Spleen (tissue), 11 donors: ENCODE data around the gene RHBDL1. TPM values are rescaled to one million over a fixed set of nuclear protein-coding genes. Genes with fewer than 3 reads are reported as not detected.
A peak's percentile ranks its signal among the peaks of the same experiment; 100 is the strongest.

ENCODE experiments used
- DNase-seq: peaks from one replicate; pipeline ENCODE4 v3.0.0-alpha.2; 2020
- H3K27ac ChIP-seq, 8 donors: fragments of 200-600 bp; sonication (generic) in 7 of 8; 1 replicate in 4 of 8; 2 replicates in 4 of 8; pipeline versions ENCODE4 v1.5.0 to v1.8.0; 2016 to 2021; ENCODE audit warnings: inconsistent platforms in 4 of 8, mild to moderate bottlenecking in 4 of 8, moderate library complexity in 1 of 8
- H3K27me3 ChIP-seq, 7 donors: fragments of 200-600 bp; sonication (generic) in 6 of 7; replicated peaks in 1 of 7; 1 replicate in 4 of 7; 2 replicates in 3 of 7; pipeline versions ENCODE4 v1.5.0 to v1.8.0; 2016 to 2021; ENCODE audit warnings: inconsistent platforms in 3 of 7, mild to moderate bottlenecking in 1 of 7
- H3K36me3 ChIP-seq, 6 donors: fragments of 200-600 bp; sonication (generic) in 5 of 6; 1 replicate in 4 of 6; 2 replicates in 2 of 6; pipeline versions ENCODE4 v1.5.0 to v1.8.0; 2016 to 2021; ENCODE audit warnings: inconsistent platforms in 2 of 6
- H3K4me1 ChIP-seq, 6 donors: fragments of 200-600 bp; sonication (generic) in 5 of 6; 1 replicate in 3 of 6; 2 replicates in 3 of 6; pipeline versions ENCODE4 v1.5.0 to v1.8.0; 2016 to 2021; ENCODE audit warnings: inconsistent platforms in 3 of 6
- H3K4me3 ChIP-seq, 8 donors: fragments of 200-600 bp; sonication (generic) in 7 of 8; 1 replicate in 4 of 8; 2 replicates in 4 of 8; pipeline versions ENCODE4 v1.5.0 to v1.8.0; 2016 to 2021; ENCODE audit warnings: inconsistent platforms in 4 of 8, mild to moderate bottlenecking in 4 of 8, moderate library complexity in 2 of 8
- H3K9me3 ChIP-seq, 8 donors: fragments of 200-600 bp; sonication (generic) in 7 of 8; 1 replicate in 4 of 8; 2 replicates in 4 of 8; pipeline versions ENCODE4 v1.5.0 to v1.8.0; 2016 to 2021; ENCODE audit warnings: inconsistent platforms in 4 of 8
- POLR2A ChIP-seq, 3 donors: fragments of 450-650 bp; IDR thresholded peaks; one replicate each; pipeline ENCODE4 v1.5.1; 2017; ENCODE audit warnings: antibody characterized with exemption in 3 of 3, mild to moderate bottlenecking in 1 of 3
- POLR2AphosphoS5 ChIP-seq, 3 donors: sonication (generic); formaldehyde crosslinking; IDR thresholded peaks; one replicate each; pipeline ENCODE4 v1.5.1; 2017; ENCODE audit warnings: antibody characterized with exemption in 3 of 3
- WGBS, 5 donors: extraction: QIAGEN DNeasy Blood & Tissue Kit in 3 of 5; methylation state at CpG; one replicate each; pipeline versions ENCODE4 v1.1.5 to v1.1.7; 2013 to 2018; 5-methylcytosine and 5-hydroxymethylcytosine counted together
- intact Hi-C: fragments of 100-400 bp; cut with DNase I; formaldehyde crosslinking; loops from one replicate; pipeline ENCODE4 v1.15.0; 2023; ENCODE audit warnings: low total_unique reads
- polyA plus RNA-seq, 3 donors: library from polyadenylated mRNA; stranded (reverse); fragments of 200-250 nt; gene quantifications; one replicate each; pipeline ENCODE4 v1.2.1, GENCODE V29; 2013
- total RNA-seq, 7 donors: library from RNA; depleted of rRNA in 3 of 7; stranded (reverse); fragments of >200 nt in 3 of 7; fragmentation: NEBNext Ultra II Directional in 4 of 7; extraction: Animal tissue kit (Norgen Biotek cat#: 25700) in 4 of 7; gene quantifications; one replicate each; pipeline versions ENCODE4 v1.1.0 to v1.2.1, GENCODE V29; 2016 to 2021
- TF ChIP-seq, protein P1 (sequence below), 11 experiments: fragments of 200-600 bp in 7 of 11; fragments of 450-650 bp in 4 of 11; sonication (generic) in 4 of 11; IDR thresholded peaks in 8 of 11; conservative IDR thresholded peaks in 3 of 11; 1 replicate in 7 of 11; 2 replicates in 4 of 11; pipeline versions ENCODE4 v1.4.0 to v1.8.0; 2016 to 2021; ENCODE audit warnings: antibody characterized with exemption in 11 of 11, inconsistent platforms in 4 of 11, mild to moderate bottlenecking in 1 of 11
- donor health status: healthy with polysubstance abuse.
- donor health status: DM: no; HTN: no; CAD: no; lungs with moderate emphysema.
- donor health status: DM: no; HTN: no; CAD: no.
- donor health status: Bipolar disorder and iron deficiency.
- donor health status: healthy.
- donor health status: DM: no; HTN: no; CAD: no.
- donor health status: DM: yes; HTN: yes; CAD: no.

Gene RHBDL1
- total and polyA plus RNA-seq, 10 donors, result 0.37 to 2.0 (median 0.65) TPM

DNA sequence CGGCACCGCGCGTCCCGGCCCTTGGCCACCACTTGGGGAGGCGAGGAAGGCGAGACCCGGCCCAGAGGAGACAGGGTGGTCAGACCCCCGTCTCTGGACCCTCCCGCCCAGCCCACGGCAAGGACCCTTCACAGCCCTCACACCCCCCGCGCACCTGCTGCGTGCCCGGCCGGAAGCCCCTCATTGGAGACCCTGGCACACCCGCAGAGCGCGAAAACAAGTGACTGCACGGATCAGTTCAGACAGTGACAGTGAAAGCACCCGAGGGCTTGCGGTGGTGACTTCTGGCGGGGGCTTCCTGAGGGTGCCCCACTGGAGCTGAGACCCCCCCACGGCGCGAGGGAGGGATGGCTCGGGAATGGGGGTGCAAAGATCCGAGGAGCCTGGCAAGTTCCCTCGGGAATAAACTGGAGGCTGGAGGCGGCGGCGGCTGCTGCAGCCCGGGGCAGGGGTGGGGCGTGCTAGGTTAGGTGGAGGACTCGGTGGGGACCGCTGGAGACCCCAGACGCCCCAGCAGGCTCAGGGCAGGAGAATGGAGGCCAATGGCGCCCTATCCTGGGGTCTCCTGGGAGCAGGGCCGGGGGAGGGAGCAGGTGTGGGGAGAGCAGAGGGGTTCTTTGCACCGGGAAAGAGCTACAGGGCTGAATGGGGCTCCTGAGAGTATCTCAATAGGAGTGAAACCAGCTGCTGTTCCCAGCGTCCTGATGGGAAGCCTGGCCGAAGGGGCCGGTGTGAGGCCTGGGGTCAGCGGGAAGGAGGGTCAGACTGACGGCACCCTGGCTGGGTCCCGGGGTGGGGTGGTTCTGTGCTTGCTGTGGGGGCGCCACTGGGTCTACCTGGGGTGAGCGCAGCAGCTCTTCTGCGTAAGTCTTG, 31.0 kb downstream of the RHBDL1 start:
- intact Hi-C loops, result no loop called here
- no peak for DNase-seq

DNA sequence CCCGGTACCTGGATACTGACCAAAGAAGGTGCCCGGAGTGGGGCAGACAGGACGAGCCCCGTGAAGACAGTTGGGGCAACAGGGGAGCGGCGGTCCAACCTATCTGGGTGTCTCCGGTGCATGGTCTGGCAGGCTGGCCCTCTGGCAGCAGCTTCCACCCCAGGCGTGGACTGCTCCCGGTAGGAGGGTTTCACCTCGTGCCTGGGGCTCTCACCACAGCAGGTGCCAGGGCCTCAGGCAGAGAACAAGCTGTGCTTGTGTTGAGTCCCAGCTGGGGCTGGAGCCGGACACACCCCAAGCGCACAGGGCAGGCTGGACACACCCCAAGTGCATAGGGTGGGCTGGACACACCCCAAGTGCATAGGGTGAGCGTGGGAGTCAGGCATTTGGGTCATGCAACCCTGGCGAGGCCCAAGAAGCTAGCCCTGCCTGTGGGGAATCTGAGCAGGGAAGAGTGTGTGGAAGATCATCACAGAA, 31.6 kb downstream of the RHBDL1 start:
- 44 to 52% (median 48%) methylated on average over 5 to 14 of the region's 14 CpGs for WGBS, 5 donors
- no peak for TF ChIP-seq POLR2A (IDR thresholded peaks at IDR 0.05)
- TF ChIP-seq, protein P1, sequence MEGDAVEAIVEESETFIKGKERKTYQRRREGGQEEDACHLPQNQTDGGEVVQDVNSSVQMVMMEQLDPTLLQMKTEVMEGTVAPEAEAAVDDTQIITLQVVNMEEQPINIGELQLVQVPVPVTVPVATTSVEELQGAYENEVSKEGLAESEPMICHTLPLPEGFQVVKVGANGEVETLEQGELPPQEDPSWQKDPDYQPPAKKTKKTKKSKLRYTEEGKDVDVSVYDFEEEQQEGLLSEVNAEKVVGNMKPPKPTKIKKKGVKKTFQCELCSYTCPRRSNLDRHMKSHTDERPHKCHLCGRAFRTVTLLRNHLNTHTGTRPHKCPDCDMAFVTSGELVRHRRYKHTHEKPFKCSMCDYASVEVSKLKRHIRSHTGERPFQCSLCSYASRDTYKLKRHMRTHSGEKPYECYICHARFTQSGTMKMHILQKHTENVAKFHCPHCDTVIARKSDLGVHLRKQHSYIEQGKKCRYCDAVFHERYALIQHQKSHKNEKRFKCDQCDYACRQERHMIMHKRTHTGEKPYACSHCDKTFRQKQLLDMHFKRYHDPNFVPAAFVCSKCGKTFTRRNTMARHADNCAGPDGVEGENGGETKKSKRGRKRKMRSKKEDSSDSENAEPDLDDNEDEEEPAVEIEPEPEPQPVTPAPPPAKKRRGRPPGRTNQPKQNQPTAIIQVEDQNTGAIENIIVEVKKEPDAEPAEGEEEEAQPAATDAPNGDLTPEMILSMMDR (IDR thresholded peaks at IDR 0.05 in 8 of 11, conservative IDR thresholded peaks at IDR 0.05 in 3 of 11), result no peak
- Histone ChIP-seq H3K4me3 (no peak overlapping the region), H3K9me3 (no peaks in the 10 kb centered on the region), H3K27me3 (peaks cover 8 to 100% (median 91%) of the 10 kb centered on the region in 7 donors), H3K36me3 (no peaks in the 10 kb centered on the region), H3K27ac (no peak overlapping the region), H3K4me1 (peaks cover 0 to 36% (median 16%) of the 10 kb centered on the region in 6 donors)
- intact Hi-C loops, result no loop called here
- no peak for DNase-seq

More for the DNA sequence above, 31.0 kb downstream of the RHBDL1 start:
- H3K27me3 ChIP-seq, result peaks cover 8 to 100% (median 96%) of the 10 kb centered on the region in 7 donors
- H3K36me3 ChIP-seq, result no peaks in the 10 kb centered on the region
- peaks cover 0 to 31% (median 11%) of the 10 kb centered on the region in 6 donors for H3K4me1 ChIP-seq
- peak overlapping the region in 2 of 8 donors; percentile 4 to 48 for H3K4me3 ChIP-seq
- TF ChIP-seq POLR2AphosphoS5 (IDR thresholded peaks at IDR 0.05) (no peak), POLR2A (IDR thresholded peaks at IDR 0.05) (no peak)
- TF ChIP-seq, protein P1 (IDR thresholded peaks at IDR 0.05 in 8 of 11, conservative IDR thresholded peaks at IDR 0.05 in 3 of 11), result no peak
- no peaks in the 10 kb centered on the region for H3K9me3 ChIP-seq
- WGBS, 5 donors, result 5 to 9% (median 7%) methylated on average over 27 to 49 of the region's 49 CpGs
- H3K27ac ChIP-seq, result no peak overlapping the region

DNA sequence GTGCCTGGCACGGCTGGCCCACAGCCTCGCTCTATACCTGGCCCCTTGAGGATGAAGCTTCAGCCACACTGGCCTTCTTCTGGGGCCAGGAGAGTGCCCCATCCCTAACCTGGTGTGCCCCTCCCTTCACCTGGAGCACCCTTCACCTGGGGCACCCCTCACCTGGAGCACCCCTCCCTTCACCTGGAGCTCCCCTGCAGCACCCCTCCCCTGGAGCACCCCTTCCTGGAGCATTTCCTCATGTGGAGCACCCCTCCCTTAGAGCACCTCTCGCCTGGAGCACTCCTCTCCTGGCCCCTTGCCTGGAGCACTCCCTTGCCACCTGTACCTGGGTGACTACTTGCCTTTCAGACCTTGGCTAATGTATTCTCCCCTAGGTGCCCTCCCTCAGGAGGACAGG, 32.5 kb downstream of the RHBDL1 start:
- 51 to 59% (median 56%) methylated on average over 3 of the region's 3 CpGs for WGBS, 5 donors
- no peak for DNase-seq
- peaks cover 8 to 100% (median 81%) of the 10 kb centered on the region in 7 donors for H3K27me3 ChIP-seq
- H3K27ac ChIP-seq, result no peak overlapping the region
- H3K4me3 ChIP-seq, result no peak overlapping the region
- intact Hi-C loops, result no loop called here
- H3K36me3 ChIP-seq, result no peaks in the 10 kb centered on the region
- H3K4me1 ChIP-seq, result peaks cover 0 to 37% (median 16%) of the 10 kb centered on the region in 6 donors
- no peak for TF ChIP-seq POLR2AphosphoS5 (IDR thresholded peaks at IDR 0.05)
- TF ChIP-seq POLR2A (IDR thresholded peaks at IDR 0.05), result no peak
- TF ChIP-seq, protein P1 (IDR thresholded peaks at IDR 0.05 in 8 of 11, conservative IDR thresholded peaks at IDR 0.05 in 3 of 11), result no peak
- H3K9me3 ChIP-seq, result no peaks in the 10 kb centered on the region

DNA sequence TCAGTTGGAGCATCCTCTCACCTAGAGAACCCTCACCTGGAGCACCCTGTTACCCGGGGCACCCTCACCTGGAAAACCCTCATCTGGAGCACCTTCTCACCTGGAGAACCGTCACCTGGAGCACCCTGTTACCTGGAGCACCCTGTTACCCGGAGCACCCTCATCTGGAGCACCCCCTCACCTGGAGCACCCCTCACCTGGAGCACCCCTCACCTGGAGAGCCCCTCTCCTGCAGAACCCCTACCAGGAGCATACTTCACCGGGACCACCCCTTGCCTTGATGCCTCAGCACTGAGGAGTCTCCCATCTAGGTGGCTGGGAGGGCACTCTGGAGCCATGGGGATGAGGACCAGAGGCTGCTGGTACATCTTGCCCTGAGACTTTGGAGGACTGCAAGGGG, 33.5 kb downstream of the RHBDL1 start:
- peaks cover 0 to 42% (median 17%) of the 10 kb centered on the region in 6 donors for H3K4me1 ChIP-seq
- DNase-seq, result no peak
- H3K27me3 ChIP-seq, result peaks cover 8 to 100% (median 72%) of the 10 kb centered on the region in 7 donors
- no peak overlapping the region for H3K4me3 ChIP-seq
- H3K36me3 ChIP-seq, result no peaks in the 10 kb centered on the region
- H3K27ac ChIP-seq, result no peak overlapping the region
- H3K9me3 ChIP-seq, result no peaks in the 10 kb centered on the region
- 67 to 90% (median 80%) methylated on average over 3 to 4 of the region's 4 CpGs for WGBS, 5 donors
- intact Hi-C loops, result no loop called here
- TF ChIP-seq POLR2AphosphoS5 (IDR thresholded peaks at IDR 0.05), result no peak
- TF ChIP-seq, protein P1 (IDR thresholded peaks at IDR 0.05 in 8 of 11, conservative IDR thresholded peaks at IDR 0.05 in 3 of 11), result no peak
- TF ChIP-seq POLR2A (IDR thresholded peaks at IDR 0.05), result no peak
